Epidermal melanocyte (primary cell): ENCODE data around the gene PPARGC1A.

Source experiments
- DNase-seq: peaks from one replicate; pipeline ENCODE4 v3.0.0; 2011; ENCODE audit warnings: low spot score; ENCODE audit not compliant: insufficient read length

PPARGC1A gene

DNA sequence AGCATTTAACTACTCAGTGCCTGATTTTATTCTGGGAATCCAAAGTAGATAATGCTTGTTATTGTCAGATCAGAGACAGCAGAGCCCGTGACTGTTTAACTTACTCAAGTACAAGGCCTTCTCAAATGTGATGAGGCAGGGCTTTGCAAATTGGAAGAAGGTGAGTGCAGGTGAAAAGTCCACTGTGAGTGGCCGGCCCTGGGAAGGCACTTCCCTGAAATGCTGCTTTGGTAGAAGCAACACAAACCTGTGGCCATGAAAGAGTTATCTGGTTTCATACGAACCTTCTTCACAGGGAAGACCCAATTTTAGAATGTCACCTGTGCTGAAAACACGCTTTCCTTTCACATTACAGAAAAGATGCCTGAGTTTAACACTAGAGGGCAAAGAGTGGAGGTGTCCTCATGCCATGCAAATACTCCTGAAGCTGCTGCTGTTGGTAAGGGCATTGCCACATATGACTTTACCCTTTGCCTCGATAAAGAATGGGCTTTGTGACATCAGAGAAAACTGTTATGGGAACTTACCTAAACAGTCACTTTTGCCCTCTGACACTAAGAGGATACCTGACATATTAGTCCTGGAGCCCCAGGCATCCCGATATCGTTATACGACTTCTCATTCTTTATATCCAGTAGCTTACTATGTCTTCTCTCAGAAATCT lies 8.0 kb downstream of the PPARGC1A start:
- DNase-seq: no peak

DNA sequence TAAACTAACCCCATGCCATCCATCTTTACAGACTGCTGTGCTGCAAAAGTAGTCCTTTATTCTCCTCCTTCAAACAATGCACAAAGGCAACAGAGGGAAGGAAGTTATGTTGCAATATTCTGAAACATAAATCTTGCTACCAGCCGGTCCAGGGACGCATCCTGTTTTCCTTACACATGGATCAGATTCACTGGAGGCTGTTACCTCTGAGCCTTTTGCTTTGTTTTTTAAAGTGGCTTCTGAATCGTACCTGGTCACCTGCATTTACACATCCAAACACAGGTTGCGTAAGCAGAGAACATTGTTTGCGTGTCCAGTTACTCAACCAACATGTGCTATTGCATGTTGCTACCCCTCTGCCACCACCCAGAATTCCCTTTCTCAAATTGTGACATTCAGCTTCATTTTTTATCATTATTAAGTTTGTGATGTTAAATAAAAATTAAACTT lies 8.8 kb downstream of the PPARGC1A start:
- DNase-seq: no peak

DNA sequence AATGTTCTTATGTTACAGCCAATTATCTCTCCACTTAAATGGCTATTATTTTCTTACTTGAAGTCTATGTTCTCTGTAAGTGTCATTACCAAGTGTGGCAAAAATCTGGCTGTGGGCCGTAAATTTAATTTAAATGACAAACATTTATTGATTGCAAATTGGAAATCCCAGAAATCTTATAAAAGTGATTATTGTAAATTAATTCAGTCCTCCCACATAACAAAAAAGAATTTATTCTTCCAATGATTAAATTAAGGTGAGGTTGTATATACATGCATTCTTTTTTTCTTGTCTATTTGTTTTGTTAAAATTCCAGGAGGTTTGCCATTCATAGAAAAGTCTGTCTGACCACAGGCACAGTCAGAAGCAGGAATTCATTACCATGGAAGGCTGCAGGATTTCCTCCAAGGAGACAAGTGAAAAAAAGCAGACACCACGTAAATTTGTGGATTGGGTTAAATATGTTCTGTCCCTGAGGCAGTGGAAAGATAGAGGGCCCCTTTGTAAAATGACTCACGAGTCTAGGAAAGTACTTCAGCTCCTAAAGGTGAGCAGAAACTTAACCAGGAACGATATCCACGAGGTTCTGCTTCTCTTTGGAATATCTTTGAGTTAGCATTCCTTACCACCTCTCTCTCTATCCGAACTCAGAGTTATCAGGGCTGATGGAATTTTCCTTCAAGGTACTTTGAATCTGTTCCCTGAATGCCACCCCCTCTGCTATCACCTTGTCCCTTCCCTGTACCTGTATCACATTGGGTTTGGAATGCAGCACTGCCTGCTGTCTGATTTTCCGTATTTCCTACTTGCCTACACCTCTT lies 10.7 kb downstream of the PPARGC1A start:
- no peak for DNase-seq

DNA sequence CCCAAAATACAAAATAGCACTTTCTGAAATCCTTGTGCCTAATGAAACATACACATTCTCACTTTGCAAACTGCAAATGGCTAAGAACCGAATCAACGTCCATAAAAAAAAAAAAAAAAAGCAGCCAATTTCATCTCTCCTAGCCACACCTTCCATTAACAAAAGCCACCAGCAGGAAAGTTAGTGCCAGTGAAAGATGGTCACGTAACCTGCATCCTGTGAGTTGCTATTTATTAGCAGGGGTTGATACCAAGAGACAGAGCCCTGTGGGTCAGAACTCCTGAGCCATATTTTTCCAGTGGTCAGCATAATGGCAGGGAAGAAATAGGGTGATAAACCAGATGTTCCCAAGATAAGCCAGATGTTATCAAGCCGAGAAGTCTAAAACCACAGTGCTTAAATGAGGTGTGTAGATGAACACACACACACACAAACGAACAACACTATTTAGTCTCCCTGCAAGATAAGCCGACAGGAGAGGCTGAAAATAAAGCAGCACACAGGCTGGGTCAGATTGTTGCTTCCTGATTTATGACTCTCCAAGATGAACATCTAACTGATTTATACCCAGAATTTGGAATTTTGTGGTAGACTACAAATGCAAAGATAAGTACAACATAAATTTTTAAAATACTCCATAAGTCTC lies 11.5 kb downstream of the PPARGC1A start:
- DNase-seq: no peak

DNA sequence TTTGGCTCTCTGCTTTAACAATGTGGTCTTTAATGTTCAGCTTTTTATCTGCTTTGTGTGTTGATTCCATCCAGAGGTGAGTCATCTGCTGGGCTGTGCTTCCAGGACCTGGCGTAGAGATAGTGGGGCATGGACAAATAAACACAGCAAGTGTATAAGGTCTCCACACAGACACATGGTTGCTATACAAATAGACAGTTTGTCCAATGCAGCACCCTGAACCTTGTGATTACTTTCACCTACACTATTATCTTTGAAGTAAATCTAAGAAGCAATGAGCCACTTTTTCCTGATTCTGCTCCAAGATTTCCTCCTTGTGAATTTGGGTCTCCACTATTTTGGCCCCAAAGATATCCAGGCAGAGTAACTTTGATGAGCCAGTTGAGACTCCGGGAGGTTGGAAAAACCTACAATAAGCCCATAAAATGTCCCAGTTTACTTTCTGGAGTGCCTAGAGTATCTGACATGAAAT lies 12.1 kb downstream of the PPARGC1A start:
- DNase-seq: no peak

DNA sequence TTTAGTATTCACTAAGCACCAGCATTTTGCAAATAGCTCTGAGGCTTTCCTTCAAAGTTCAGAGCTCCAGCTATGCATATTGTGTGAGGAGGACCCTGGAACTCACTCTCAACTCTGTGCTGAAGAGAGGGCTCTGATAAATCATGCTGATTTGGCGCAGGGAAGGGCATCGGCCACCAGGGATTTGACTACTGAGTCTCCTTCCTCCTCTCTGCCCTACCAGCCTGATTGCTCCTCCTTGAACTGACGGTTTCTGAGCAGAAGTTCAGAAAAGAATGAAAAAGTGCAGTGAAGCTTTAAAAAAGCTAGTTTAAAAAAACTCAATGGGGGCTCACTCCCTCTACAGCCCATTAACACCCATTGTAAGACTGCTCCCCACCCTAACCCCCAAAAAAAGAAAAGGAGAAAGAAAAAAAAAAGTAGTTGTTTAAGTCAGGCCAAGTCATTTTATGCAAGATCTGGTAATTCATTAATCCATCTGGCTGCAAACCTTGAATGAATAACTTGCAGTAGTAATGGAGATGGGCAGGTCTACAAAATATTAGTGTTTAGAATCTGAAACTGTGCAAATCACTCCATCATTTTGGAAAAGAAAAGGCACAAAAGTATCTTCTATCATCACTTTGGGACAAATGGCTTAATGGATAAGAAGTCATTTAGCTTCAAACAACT lies 13.3 kb downstream of the PPARGC1A start:
- DNase-seq: no peak

DNA sequence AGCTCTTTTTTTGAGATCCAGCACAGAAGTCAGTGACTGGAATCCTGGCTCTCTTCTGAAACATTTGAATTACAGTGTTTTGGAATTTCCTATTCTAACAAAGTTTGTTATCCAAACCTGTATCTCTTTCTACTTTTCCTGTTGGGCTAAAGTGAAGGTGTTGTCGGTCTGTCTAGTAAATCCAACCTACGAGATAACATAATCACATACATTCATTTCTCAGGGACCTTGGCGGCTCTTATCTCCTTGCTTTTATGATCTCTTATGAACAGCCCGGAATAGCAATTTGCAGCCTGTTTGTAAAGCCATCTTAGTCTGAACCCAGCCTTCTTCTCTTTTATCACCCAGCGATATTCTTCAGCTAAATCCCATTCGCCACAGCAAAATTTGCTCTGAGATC lies 14.5 kb downstream of the PPARGC1A start:
- DNase-seq: no peak

DNA sequence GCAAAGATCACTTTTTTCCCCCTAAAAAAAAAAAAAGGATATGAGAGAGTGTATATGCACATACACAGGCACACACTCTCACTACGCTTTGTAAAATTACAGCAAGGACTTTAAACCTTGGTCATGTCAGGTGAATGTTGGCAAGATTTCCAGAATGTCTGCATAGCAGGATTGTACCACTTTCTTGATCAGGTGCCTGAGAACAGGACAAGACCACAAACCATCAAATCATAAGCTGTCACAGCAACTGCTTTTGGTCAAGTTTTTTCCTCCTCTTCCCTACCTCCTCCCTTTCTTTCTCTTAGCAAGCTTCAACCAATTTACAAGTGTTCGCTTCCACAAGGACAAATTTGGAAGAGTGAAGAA lies 15.3 kb downstream of the PPARGC1A start:
- DNase-seq: no peak

DNA sequence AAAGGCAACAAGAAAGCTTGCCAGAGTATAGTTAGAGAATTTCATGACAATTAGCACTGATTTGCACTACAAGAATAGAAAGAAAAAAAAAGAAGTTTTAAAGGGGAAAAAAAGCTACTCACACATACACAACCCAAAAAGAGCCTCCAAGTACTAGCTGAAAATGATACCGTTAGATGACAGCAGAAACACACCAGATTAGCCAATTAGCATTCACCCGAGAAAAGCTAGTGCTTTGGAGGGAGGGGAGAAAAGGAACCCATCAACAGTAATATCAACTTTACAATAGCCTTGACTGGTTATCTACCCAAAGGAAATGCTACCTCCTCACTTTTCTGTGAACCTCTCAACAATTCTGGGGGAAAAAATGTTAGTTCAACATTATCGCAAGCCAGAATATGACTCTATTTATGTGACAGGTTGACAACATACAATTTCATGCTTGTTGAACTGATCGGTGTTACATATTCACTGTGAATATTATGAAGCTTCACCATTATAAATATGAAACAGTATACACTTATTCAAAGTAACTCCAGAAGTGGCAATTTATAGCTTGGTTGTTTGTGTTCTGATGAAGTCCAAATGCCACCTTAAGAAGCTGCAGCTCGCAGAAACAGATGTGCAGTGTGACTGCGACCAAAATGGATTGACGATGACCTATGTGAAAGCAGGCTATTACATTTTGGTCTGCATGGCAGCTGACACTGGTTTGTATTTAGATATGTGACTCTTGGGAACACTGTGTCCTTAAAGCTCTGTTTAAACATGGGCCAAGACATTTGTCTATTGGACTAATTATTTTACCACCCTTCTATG lies 15.9 kb downstream of the PPARGC1A start:
- DNase-seq: no peak

DNA sequence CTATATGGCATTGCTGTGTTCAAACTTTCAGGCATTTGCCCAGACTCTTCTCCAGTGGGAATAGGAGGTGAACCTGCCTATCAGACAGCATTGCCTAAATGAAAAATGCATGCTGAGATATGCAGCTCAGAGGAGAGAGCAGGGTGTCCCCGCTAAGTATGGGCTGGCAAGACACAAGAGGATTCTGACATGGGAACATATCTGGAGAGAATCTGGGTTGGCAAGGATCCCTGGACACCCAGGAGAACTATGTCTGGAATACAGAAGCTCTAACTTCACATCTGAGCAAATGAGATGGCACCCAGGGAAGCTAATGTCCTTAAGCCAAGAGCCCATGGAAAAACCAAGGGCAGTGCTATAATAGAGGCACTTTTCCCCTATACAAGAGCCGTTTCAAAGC lies 18.4 kb downstream of the PPARGC1A start:
- no peak for DNase-seq

DNA sequence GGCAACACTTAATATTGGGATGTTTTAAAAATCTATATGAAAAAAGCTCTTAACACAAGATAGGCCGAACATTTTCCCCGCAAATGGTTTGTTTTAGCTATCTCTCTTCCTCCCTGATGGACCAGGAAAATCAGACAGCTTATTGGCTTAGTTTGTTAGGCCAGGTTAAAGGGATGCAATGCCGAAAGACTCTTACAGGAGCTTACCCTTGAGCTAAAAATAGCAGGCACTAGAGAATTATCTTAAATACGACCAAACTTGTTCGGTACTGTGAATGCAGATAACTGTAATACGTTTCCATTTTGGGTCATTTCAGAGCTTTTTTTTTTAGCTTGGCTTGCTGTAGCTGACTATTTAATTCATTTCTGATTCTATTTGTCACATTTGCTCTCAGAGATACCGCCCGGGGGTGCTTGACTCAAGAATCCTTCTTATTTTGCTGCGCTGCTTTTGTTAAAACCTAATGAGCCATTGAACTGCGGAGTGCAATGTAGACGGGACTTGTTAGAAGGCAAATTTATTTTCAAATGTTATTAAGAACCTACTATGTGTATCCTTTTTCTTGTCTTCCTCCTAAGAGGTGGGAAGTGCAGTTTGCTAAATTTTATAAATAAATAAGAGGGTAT lies 23.3 kb downstream of the PPARGC1A start:
- no peak for DNase-seq

DNA sequence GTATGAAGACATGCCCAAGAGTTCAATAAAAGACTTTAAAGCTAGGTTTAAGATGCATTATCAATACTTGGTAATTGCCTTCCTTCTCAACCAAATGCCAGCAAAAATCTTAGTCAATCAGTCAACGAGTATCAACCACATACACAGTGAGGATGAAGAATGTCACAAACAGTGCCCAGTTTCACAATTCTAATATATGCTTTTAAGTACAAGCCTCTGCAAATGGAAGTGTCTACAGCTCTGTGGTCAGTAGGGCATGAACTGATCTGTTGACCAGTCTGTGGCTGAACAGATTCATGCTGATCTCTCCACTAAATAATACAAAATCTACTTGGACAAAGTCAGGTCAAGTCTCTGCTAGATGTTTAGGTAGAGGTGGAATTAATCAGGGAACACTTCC lies 27.9 kb downstream of the PPARGC1A start:
- DNase-seq: no peak

DNA sequence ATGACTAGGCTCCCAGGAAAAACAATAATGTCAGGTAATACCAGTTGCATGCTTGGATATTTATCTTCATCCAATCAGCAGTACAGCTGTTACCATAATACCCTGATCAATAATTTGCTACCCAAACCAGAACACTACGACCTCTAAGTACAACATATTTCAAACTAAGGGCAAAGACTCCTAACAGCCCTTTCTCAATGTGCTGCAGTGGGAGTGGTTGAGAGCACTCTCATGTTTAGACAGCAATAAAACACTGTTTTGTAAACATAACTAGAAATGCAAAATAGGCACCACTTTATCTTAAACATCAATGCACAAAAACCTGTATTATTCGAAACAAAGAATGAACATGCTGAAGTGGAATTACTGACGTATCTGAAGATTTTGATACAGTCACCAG lies 28.9 kb downstream of the PPARGC1A start:
- no peak for DNase-seq

DNA sequence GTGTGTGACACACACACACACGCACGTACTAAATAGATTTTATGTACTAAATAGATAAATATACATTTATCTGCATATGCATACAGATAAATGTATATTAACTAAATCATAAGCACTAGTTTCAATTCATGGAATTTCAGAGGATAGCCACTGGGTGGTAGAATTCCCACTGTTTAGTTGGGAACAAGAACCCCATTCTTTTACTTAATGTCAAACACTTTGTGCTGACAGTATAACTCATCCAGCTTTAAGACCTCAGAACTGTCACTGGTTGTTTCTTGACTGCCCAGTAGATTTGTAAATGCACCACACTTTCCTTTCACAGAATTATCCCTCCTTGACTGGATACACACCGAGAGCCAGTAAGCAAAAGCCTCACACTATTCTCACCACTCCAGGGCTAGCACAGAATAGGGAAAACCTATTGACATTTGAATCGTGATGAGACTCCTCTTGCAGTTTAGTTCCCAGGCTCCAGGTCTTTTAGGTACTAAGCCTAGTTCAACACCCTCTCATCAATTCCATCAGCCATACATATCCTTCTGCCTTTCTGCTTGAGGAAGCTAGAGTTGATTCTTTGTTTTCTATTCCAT lies 32.4 kb downstream of the PPARGC1A start:
- peak; percentile 47 for DNase-seq

DNA sequence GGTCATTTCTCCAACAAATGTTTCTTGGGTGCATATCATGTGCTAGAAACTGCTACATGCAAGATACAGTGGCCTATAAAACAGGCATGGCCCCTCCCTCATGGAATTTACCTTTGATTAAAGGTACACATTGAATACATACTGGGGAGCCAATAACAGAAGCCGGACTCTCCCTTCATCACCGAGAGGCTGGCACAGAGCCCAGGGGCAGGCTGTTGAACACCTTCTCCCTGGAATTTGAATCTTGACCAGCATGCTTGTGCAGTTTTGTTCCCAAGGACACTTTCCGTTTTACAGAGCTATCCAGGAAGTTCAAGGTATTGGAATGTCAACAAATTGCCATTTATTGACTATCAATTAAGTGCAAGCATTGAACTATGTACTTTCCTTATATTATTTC lies 33.2 kb downstream of the PPARGC1A start:
- DNase-seq: no peak

DNA sequence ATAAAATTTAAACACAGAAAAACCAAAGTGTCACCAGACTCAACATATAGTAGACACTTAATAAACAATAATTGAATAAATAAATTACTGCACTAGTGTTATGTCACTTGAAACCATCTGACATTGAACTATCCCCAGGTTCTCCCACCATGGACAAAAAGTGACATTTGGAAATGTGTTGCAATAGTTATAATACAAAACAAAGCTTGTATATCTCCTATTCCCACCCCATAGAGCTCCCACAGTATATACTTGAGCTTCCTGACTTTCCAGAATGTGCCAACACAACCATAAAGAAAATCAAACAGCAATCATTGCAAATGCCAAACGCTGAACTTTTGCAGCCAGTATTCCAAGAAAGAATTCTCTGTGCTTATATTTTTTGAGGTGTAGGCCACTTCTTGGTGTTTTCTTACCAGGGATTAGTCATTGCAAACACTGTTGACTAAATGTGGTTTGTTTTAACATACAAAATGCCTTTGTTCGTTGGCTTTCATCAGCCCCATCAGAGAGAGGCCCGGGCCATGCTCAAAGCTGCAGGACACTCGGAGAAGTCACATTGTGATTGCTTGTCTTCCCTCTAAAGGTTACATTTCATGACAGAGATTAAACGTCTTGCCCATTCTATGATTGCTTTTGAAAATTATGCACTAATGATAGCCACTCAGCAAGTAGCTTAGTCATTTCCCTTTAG lies 33.8 kb downstream of the PPARGC1A start:
- DNase-seq: no peak

DNA sequence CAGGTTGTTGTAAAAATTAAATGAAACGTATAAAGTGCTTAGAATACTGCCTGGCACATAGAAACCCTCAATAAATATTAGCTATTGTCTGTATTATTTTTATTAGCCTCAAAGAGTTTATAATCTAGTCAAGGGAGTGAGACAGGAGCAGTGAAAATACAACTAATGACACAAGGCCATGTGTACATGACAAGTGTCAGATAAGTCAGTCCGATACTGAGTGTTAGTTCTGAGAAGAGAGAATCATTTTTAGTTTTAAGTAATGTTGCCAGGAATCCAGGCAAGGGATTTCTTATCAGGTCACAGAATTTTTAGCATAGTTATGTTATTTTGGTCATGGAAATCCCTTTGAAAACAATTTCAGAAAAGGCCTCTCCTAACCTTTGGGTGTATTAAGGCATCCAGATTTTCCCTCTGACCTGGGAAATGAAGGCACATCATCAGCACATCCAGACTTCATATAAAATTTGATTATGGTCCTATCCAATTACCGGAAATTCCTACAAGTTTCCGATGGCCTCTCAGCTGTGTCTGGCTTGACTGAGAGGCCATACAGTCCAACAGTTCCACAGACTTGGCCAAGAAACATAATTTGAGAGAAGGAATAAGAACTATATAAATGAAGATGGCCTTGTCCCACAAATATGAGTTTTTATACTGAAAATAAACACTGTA lies 35.7 kb downstream of the PPARGC1A start:
- DNase-seq: no peak

DNA sequence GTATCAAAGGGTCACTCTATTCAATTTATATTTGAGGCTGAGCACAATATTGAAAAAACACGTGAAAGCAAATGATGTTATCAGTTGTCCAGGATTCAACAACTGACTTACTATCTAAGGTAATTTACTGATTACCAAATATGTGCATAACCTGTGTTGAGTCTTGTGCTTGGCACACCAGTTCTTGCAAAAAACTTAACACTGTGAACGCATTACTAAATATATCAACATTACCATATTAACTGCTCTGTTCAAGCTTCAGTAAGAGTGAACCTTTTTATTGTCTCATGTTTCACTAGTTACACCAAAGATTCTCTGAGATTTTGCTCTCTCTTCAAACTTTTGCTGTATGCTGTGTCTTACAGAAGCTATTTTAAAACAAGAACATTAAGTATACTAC lies 38.4 kb downstream of the PPARGC1A start:
- no peak for DNase-seq

DNA sequence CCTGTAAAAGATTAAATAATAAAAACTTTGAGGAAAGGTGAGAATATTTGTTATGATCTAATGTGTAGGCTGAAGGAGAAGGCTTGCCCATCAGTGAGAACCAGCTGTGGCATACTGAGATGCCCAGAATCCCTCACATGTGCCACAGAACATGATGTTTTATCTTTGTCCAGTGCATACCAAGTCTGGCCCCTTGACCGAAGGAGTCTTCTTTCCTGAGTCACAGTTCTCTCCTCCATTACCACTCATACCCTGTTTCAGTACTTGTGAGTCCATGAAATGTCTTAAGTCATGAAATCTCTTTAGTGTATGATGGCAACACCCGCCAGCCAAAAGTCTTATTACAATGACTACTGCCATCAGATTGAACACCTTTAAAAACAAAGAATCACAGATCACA lies 42.7 kb downstream of the PPARGC1A start:
- DNase-seq: no peak
